Motor neuron (in vitro differentiated cells): ENCODE data around the gene ABCA7. TPM values are rescaled to one million over a fixed set of nuclear protein-coding genes. Genes with fewer than 3 reads are reported as not detected.

ENCODE experiments used
- ATAC-seq, 8 experiments: fragments of 200-7000 bp; cut with Tn5 transposase; replicated peaks in 6 of 8; 2 replicates each; pipeline ENCODE4 v1.8.0; 2021; ENCODE audit warnings: mild to moderate bottlenecking in 8 of 8, moderate library complexity in 8 of 8
- H3K27ac ChIP-seq, 2 donors: fragments of 250-450 bp; sonication (Bioruptor Pico); 2 replicates each; pipeline ENCODE4 v1.9.0; 2021; ENCODE audit warnings: antibody characterized with exemption in 2 of 2, mild to moderate bottlenecking in 2 of 2, moderate library complexity in 1 of 2
- H3K4me1 ChIP-seq, 2 donors: fragments of 250-450 bp; sonication (Bioruptor Pico); replicated peaks in 1 of 2; 2 replicates each; pipeline ENCODE4 v1.6.1; 2021; ENCODE audit warnings: antibody characterized with exemption in 2 of 2, mild to moderate bottlenecking in 2 of 2, moderate library complexity in 1 of 2
- H3K4me3 ChIP-seq, 5 donors: fragments of 250-450 bp; sonication (Bioruptor Pico); 2 replicates each; pipeline ENCODE4 v1.9.0; 2021; ENCODE audit warnings: antibody characterized with exemption in 5 of 5, mild to moderate bottlenecking in 5 of 5, moderate library complexity in 4 of 5
- WGBS, 10 experiments: fragments of 450-650 bp; shearing (Covaris generic); methylation state at CpG; one replicate each; pipeline ENCODE4 v1.0.0; 2022; 5-methylcytosine and 5-hydroxymethylcytosine counted together
- in situ Hi-C, 9 experiments: fragments of 400-800 bp; cut with MboI; loops; one replicate each; pipeline ENCODE4 v1.15.0; 2021; ENCODE audit warnings: low sequenced_read_pairs in 9 of 9, low pct_unique_long_range_greater_than_20kb in 2 of 9; ENCODE audit not compliant: unreplicated experiment in 9 of 9
- total RNA-seq, 8 experiments: library from RNA; unstranded; fragments of 300-600 nt; gene quantifications; 2 replicates each; pipeline versions ENCODE4 v1.2.3 to v1.2.4, GENCODE V29; 2022

The ABCA7 gene
- total RNA-seq, 8 experiments from 2014 or later, result 6.5 to 35.6 (median 9.1) TPM

- 0 to 60% (median 0%) methylated on average over 1 to 33 of the region's 64 CpGs; no CpG with 5 or more reads in 3 of the 10 experiments for WGBS, 10 experiments
- H3K4me3 ChIP-seq, result peak overlapping the region in 2 of 5 donors; percentile 1 to 3
- peaks cover 9 to 19% of the 10 kb centered on the region in 2 donors for H3K4me1 ChIP-seq
Measured at GRCh38 chr19:996051-996838, 43.7 kb upstream of the ABCA7 start.

GRCh38 chr19:998064-998463, 41.8 kb upstream of the ABCA7 start:
- no peak overlapping the region for H3K27ac ChIP-seq
- peaks cover 9 to 19% of the 10 kb centered on the region in 2 donors for H3K4me1 ChIP-seq
- no peak overlapping the region for H3K4me3 ChIP-seq
- 0 to 20% (median 8%) methylated on average over 1 to 2 of the region's 6 CpGs; no CpG with 5 or more reads in 7 of the 10 experiments for WGBS, 10 experiments
- no peak for ATAC-seq
- in situ Hi-C loops, result no loop called here

More at GRCh38 chr19:996051-996838, 43.7 kb upstream of the ABCA7 start:
- peak; percentile 48 to 74 (median 70) for ATAC-seq
- in situ Hi-C loops, result no loop called here
- H3K27ac ChIP-seq, result no peak overlapping the region

- WGBS, 10 experiments, result 40 to 50% methylated on average over 2 to 3 of the region's 3 CpGs; no CpG with 5 or more reads in 8 of the 10 experiments
- in situ Hi-C loops, result no loop called here
- Histone ChIP-seq H3K4me1 (peaks cover 9 to 19% of the 10 kb centered on the region in 2 donors), H3K27ac (no peak overlapping the region), H3K4me3 (no peak overlapping the region)
- no peak for ATAC-seq
Measured at GRCh38 chr19:999379-999719, 40.6 kb upstream of the ABCA7 start.

- Histone ChIP-seq H3K4me3 (peak within 1 kb of the TSS; percentile 18 to 35 (median 31)), H3K4me1 (peaks cover 9 to 19% of the 10 kb centered on the region in 2 donors), H3K27ac (no peak within 1 kb of the TSS)
- 2% methylated on average over 7 of the region's 43 CpGs; no CpG with 5 or more reads in 9 of the 10 experiments for WGBS, 10 experiments
- in situ Hi-C loops, result no loop called here
- peak in 6 of 8 experiments; percentile 5 to 45 (median 35) for ATAC-seq
Measured at GRCh38 chr19:1000095-1000494, 39.8 kb upstream of the ABCA7 start, which contains the start of gene GRIN3B. TSS of gene GRIN3B (plus strand) at chr19:1000419. CDS start at chr19:1000438, 19 bp downstream.

GRCh38 chr19:1000591-1001537, 39.0 kb upstream of the ABCA7 start:
- 0% methylated on average over 1 of the region's 73 CpGs; no CpG with 5 or more reads in 9 of the 10 experiments for WGBS, 10 experiments
- peaks cover 6 to 15% of the 10 kb centered on the region in 2 donors for H3K4me1 ChIP-seq
- peak overlapping the region; percentile 18 to 35 (median 31) for H3K4me3 ChIP-seq
- peak in 3 of 8 experiments; percentile 1 to 16 (median 5) for ATAC-seq
- no peak overlapping the region for H3K27ac ChIP-seq
- in situ Hi-C loops, result no loop called here

- H3K4me1 ChIP-seq, result peaks cover 0 to 7% of the 10 kb centered on the region in 2 donors
- in situ Hi-C loops, result no loop called here
- WGBS, 10 experiments, result 0 to 80% (median 32%) methylated on average over 1 to 5 of the region's 20 CpGs; no CpG with 5 or more reads in 6 of the 10 experiments
- ATAC-seq, result peak; percentile 49 to 64 (median 58)
- no peak overlapping the region for H3K27ac ChIP-seq
- H3K4me3 ChIP-seq, result no peak overlapping the region
Measured at GRCh38 chr19:1001538-1002166, 38.3 kb upstream of the ABCA7 start.

GRCh38 chr19:1002600-1002999, 37.3 kb upstream of the ABCA7 start:
- H3K4me3 ChIP-seq, result no peak overlapping the region
- in situ Hi-C loops, result no loop called here
- peaks cover 0 to 6% of the 10 kb centered on the region in 2 donors for H3K4me1 ChIP-seq
- ATAC-seq, result no peak
- 7 to 67% (median 38%) methylated on average over 2 to 3 of the region's 4 CpGs; no CpG with 5 or more reads in 7 of the 10 experiments for WGBS, 10 experiments
- no peak overlapping the region for H3K27ac ChIP-seq

- 71 to 80% methylated on average over 3 to 4 of the region's 37 CpGs; no CpG with 5 or more reads in 8 of the 10 experiments for WGBS, 10 experiments
- Histone ChIP-seq H3K4me1 (peaks cover 0 to 6% of the 10 kb centered on the region in 2 donors), H3K27ac (no peak overlapping the region), H3K4me3 (no peak overlapping the region)
- no peak for ATAC-seq
- in situ Hi-C loops, result no loop called here
Measured at GRCh38 chr19:1003283-1003682, 36.6 kb upstream of the ABCA7 start.

GRCh38 chr19:1004204-1004802, 35.6 kb upstream of the ABCA7 start:
- Histone ChIP-seq H3K27ac (no peak overlapping the region), H3K4me3 (no peak overlapping the region), H3K4me1 (no peaks in the 10 kb centered on the region)
- in situ Hi-C loops, result no loop called here
- WGBS, 10 experiments, result 84 to 100% methylated on average over 2 to 5 of the region's 32 CpGs; no CpG with 5 or more reads in 8 of the 10 experiments
- no peak for ATAC-seq

- in situ Hi-C loops, result no loop called here
- Histone ChIP-seq H3K4me3 (no peak overlapping the region), H3K4me1 (no peaks in the 10 kb centered on the region), H3K27ac (no peak overlapping the region)
- 59 to 92% (median 84%) methylated on average over 1 to 13 of the region's 70 CpGs; no CpG with 5 or more reads in 6 of the 10 experiments for WGBS, 10 experiments
- no peak for ATAC-seq
Measured at GRCh38 chr19:1004803-1005664, 34.9 kb upstream of the ABCA7 start.

GRCh38 chr19:1006711-1007398, 33.1 kb upstream of the ABCA7 start:
- peak in 1 of 8 experiments; percentile 1 for ATAC-seq
- WGBS, 10 experiments, result 50 to 70% (median 63%) methylated on average over 2 to 17 of the region's 27 CpGs; no CpG with 5 or more reads in 7 of the 10 experiments
- Histone ChIP-seq H3K4me1 (peaks cover 0 to 2% of the 10 kb centered on the region in 2 donors), H3K4me3 (no peak overlapping the region), H3K27ac (no peak overlapping the region)
- in situ Hi-C loops, result no loop called here
